Pancreas (tissue), 10 donors: Measurements from ENCODE around the gene CNGA2. TPM values are rescaled to one million over a fixed set of nuclear protein-coding genes. Genes with fewer than 3 reads are reported as not detected.

Source experiments
- ATAC-seq, 4 donors: fragments of 200-7000 bp; cut with Tn5 transposase; one replicate each; pipeline versions ENCODE4 v1.8.0 to v1.9.1; 2020; ENCODE audit warnings: mild to moderate bottlenecking in 4 of 4, moderate library complexity in 4 of 4
- DNase-seq, 6 donors: peaks; one replicate each; pipeline ENCODE4 v3.0.0-alpha.2; 2020
- FAIRE-seq: peaks from 2 replicates; lab custom pipeline; 2012; peaks lifted over from hg19 to GRCh38; lab: Jason Lieb, UNC
- H3K27ac ChIP-seq, 4 donors: fragments of 200-600 bp; sonication (generic); 1 replicate in 3 of 4; 2 replicates in 1 of 4; pipeline versions ENCODE4 v1.5.0 to v1.8.0; 2020
- H3K27me3 ChIP-seq, 4 donors: fragments of 200-600 bp; one replicate each; pipeline ENCODE4 v1.8.0; 2021
- H3K36me3 ChIP-seq, 3 donors: fragments of 200-600 bp; sonication (generic) in 1 of 3; one replicate each; pipeline versions ENCODE4 v1.5.0 to v1.8.0; 2020 to 2021
- H3K4me1 ChIP-seq, 3 donors: fragments of 200-600 bp; one replicate each; pipeline ENCODE4 v1.8.0; 2021
- H3K4me3 ChIP-seq, 4 donors: fragments of 200-600 bp; sonication (generic) in 2 of 4; one replicate each; pipeline versions ENCODE4 v1.5.0 to v1.8.0; 2020 to 2021
- H3K9me3 ChIP-seq, 4 donors: fragments of 200-600 bp; one replicate each; pipeline ENCODE4 v1.8.0; 2021
- WGBS, 2 donors: extraction: QIAGEN DNeasy Blood & Tissue Kit; methylation state at CpG; one replicate each; pipeline ENCODE4 v1.1.7; 2013; 5-methylcytosine and 5-hydroxymethylcytosine counted together
- intact Hi-C, 3 donors: fragments of 100-400 bp; cut with DNase I; formaldehyde crosslinking; loops; one replicate each; pipeline versions ENCODE4 v1.11.1 to v1.14.2; 2022
- polyA plus RNA-seq, 2 donors: library from polyadenylated mRNA; stranded (reverse); fragments of 200-250 nt; gene quantifications; one replicate each; pipeline ENCODE4 v1.2.3, GENCODE V29; 2013
- total RNA-seq, 6 donors: library from RNA; stranded (reverse); fragmentation: NEBNext Ultra II Directional in 4 of 6; extraction: Animal tissue kit (Norgen Biotek cat#: 25700) in 4 of 6; gene quantifications; one replicate each; pipeline versions ENCODE4 v1.2.1 to v1.2.4, GENCODE V29; 2021 to 2023
- TF ChIP-seq, protein P1 (sequence below), 4 donors: fragments of 200-600 bp; sonication (generic) in 3 of 4; IDR thresholded peaks; one replicate each; pipeline versions ENCODE4 v1.5.0 to v1.8.0; 2021; ENCODE audit warnings: antibody characterized with exemption in 4 of 4
- donor health status: healthy with polysubstance abuse.
- donor health status: DM: no; HTN: no; CAD: no; lungs with moderate emphysema.
- donor health status: DM: no; HTN: no; CAD: no.
- donor health status: control.
- donor health status: control.
- donor health status: Bipolar disorder and iron deficiency.
- donor health status: DM: yes; HTN: yes; CAD: no.
- donor health status: DM: no; HTN: no; CAD: no.
- donor health status: DM: no; HTN: no; CAD: no.
- donor health status: DM: yes; HTN: yes; CAD: no.

The CNGA2 gene
- total and polyA plus RNA-seq, 8 donors: not detected

DNA sequence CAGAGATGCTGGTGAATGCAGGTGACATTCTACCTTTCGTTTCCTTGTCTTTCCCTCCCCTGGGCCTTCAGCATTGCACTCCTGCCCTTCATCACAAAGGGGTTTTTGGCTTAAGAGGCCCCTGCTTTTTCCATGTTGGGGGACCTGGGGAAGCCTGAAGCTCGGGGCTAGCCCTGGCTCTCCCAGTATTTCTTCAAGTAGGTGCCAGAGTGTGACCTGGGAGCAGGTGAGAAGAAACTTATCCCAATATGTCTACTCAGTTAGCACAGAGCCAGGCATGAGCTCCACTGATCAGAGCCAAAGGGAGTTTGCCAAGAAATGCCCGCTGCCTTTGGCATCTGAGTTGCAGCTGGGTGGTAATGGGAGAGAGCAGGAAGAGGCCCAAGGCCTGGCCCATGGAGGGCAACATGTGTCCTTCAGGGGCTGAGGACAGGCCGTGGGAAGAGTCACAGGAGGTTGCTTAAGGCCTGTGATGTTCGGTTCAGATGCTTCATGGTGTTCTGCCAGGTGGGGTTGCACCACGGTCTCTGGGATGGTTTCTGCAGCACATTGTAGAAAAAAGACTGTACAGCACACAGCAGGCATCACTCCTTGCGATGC, 31.7 kb upstream of the CNGA2 start:
- FAIRE-seq (no peak), ATAC-seq (peak; percentile 37 to 65 (median 46)), DNase-seq (peak in 3 of 6 donors; percentile 10 to 44 (median 38))
- Histone ChIP-seq H3K4me3 (no peak overlapping the region), H3K27ac (no peak overlapping the region), H3K36me3 (no peaks in the 10 kb centered on the region), H3K4me1 (no peaks in the 10 kb centered on the region), H3K27me3 (no peaks in the 10 kb centered on the region), H3K9me3 (no peaks in the 10 kb centered on the region)
- TF ChIP-seq, protein P1, sequence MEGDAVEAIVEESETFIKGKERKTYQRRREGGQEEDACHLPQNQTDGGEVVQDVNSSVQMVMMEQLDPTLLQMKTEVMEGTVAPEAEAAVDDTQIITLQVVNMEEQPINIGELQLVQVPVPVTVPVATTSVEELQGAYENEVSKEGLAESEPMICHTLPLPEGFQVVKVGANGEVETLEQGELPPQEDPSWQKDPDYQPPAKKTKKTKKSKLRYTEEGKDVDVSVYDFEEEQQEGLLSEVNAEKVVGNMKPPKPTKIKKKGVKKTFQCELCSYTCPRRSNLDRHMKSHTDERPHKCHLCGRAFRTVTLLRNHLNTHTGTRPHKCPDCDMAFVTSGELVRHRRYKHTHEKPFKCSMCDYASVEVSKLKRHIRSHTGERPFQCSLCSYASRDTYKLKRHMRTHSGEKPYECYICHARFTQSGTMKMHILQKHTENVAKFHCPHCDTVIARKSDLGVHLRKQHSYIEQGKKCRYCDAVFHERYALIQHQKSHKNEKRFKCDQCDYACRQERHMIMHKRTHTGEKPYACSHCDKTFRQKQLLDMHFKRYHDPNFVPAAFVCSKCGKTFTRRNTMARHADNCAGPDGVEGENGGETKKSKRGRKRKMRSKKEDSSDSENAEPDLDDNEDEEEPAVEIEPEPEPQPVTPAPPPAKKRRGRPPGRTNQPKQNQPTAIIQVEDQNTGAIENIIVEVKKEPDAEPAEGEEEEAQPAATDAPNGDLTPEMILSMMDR (IDR thresholded peaks at IDR 0.05): no peak
- intact Hi-C loops: no loop called here
- 47 to 51% methylated on average over 7 of the region's 7 CpGs for WGBS, 2 donors

DNA sequence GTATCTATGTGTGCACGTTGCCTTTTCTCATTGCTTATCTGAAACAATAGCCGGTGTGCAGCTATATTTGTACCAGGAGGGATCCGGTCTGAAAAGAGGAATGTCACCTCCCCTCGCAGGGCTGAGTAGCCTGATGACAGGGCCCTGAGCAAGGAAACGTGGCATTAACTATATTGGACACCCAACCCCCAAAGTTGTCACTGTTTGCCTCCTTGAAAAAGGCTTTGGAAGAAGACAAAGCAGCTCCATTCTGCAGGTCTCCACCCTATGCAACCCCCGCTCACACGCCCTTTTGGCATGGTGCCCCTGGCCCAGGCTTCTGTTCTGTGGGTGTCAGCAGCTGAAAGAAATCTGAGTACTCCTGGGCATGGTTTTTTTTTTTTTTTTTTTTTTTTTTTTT, 31.1 kb upstream of the CNGA2 start:
- TF ChIP-seq, protein P1 (IDR thresholded peaks at IDR 0.05): no peak
- no peaks in the 10 kb centered on the region for H3K27me3 ChIP-seq
- H3K27ac ChIP-seq: no peak overlapping the region
- H3K9me3 ChIP-seq: no peaks in the 10 kb centered on the region
- WGBS, 2 donors: 11 to 39% methylated on average over 7 of the region's 7 CpGs
- H3K4me3 ChIP-seq: no peak overlapping the region
- DNase-seq: peak in 2 of 6 donors; percentile 49 to 61
- no peak for FAIRE-seq
- H3K4me1 ChIP-seq: no peaks in the 10 kb centered on the region
- H3K36me3 ChIP-seq: no peaks in the 10 kb centered on the region
- intact Hi-C loops: no loop called here
- peak; percentile 43 to 74 (median 59) for ATAC-seq

DNA sequence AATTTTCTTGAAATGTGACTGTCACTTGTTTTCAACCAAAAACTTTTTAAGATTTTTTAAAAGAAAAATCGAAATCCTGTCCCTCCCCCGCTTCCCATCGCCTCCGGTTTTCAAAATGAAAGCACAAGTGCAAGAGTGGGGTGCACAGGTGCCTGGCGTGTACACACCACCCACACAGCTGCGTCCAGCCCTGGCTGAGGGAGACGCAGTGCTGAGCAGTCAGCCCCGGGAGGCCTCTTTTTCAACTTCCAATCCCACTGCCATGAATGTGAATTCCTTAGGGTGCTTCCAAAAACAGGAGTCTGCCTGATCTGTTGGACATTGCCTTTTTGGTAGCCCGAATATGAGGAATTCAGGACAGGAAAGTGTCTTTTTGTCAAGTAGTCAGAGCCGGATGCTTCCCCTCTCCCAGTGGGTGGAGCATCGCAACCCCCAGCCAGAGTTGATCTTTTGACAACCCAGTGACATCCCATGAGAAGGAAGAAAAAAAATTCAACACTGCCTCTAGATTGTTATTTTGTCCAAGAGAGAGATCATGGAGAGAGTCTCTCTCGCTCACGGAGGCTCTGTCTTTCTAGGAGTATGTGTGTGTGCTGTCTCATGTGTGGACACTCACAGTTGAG, 30.4 kb upstream of the CNGA2 start:
- Histone ChIP-seq H3K36me3 (no peaks in the 10 kb centered on the region), H3K9me3 (no peaks in the 10 kb centered on the region), H3K27me3 (no peaks in the 10 kb centered on the region), H3K4me1 (no peaks in the 10 kb centered on the region), H3K4me3 (no peak overlapping the region), H3K27ac (no peak overlapping the region)
- no peak for DNase-seq
- intact Hi-C loops: no loop called here
- TF ChIP-seq, protein P1 (IDR thresholded peaks at IDR 0.05): no peak
- WGBS, 2 donors: 67 to 68% methylated on average over 13 of the region's 13 CpGs
- no peak for ATAC-seq
- FAIRE-seq: no peak

DNA sequence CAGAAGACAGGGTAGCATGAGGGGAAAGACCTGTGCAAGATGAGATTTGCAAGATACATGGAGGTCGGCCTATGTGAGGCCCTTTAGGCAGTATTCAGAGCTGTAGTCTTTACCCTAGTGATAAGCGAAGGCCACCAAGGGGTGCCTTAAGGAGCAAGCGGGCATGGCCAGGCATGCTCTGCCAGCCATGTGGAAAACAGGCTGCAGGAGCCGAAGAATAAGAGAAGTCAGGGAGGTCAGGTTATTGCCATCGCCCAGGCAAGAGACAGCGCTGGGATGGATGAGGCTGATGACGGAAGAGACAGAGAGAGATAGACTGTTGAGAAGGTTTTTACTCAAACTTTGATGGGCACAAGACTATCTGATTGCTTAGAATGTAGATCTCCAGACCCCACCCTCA, 25.7 kb upstream of the CNGA2 start:
- TF ChIP-seq, protein P1 (IDR thresholded peaks at IDR 0.05): no peak

DNA sequence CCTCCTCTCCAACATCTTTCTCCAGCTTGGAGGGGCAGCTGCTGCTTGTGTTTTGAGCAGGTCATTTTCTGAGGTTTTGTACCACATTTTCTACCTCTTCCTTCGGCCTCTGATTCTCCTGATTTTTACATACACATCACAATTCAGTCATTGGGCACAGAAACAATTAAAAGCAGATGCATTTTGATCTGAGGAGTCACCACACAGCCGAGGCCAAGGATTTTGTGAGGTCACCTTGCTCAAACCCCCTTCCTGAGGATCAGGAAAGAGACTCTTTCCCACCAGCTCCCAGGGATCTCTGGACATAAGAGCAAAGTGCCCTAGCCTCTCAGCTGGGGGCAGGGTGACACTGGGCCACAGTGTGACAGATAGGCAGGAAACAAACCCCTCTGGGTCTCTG, 24.1 kb upstream of the CNGA2 start:
- Histone ChIP-seq H3K4me3 (no peak overlapping the region), H3K4me1 (no peaks in the 10 kb centered on the region), H3K27me3 (peaks cover 0 to 14% (median 0%) of the 10 kb centered on the region in 4 donors), H3K27ac (no peak overlapping the region), H3K36me3 (no peaks in the 10 kb centered on the region), H3K9me3 (no peaks in the 10 kb centered on the region)
- WGBS, 2 donors: 39 to 53% methylated on average over 2 of the region's 2 CpGs
- FAIRE-seq (no peak), DNase-seq (no peak), ATAC-seq (no peak)
- TF ChIP-seq, protein P1 (IDR thresholded peaks at IDR 0.05): no peak
- intact Hi-C loops: no loop called here

More for the DNA sequence above, 25.7 kb upstream of the CNGA2 start:
- 74 to 82% methylated on average over 7 of the region's 7 CpGs for WGBS, 2 donors
- H3K4me1 ChIP-seq: no peaks in the 10 kb centered on the region
- no peak overlapping the region for H3K27ac ChIP-seq
- intact Hi-C loops: no loop called here
- no peak overlapping the region for H3K4me3 ChIP-seq
- FAIRE-seq (no peak), ATAC-seq (no peak), DNase-seq (no peak)
- H3K27me3 ChIP-seq: peaks cover 0 to 11% (median 0%) of the 10 kb centered on the region in 4 donors
- H3K9me3 ChIP-seq: no peaks in the 10 kb centered on the region
- no peaks in the 10 kb centered on the region for H3K36me3 ChIP-seq
